Measurements from ENCODE around the gene SVEP1. TPM values are rescaled to one million over a fixed set of nuclear protein-coding genes. Genes with fewer than 3 reads are reported as not detected.
"Not testable (repeated sequence)": the region's sequence is repeated elsewhere in the genome, so short reads cannot be mapped to it uniquely, and the experiment has no call there.

SVEP1 gene
- total RNA-seq, 1 donor from 2014 or later: 7.9 TPM

- Mint-ChIP-seq H3K4me1 (ENCODE audit: unreplicated experiment) (no peaks in the 10 kb centered on the region), H3K9me3 (no peaks in the 10 kb centered on the region), H3K27ac (no peak overlapping the region), H3K36me3 (no peaks in the 10 kb centered on the region), H3K4me3 (no peak overlapping the region), H3K27me3 (peaks cover 5% of the 10 kb centered on the region)
- TF ChIP-seq, protein P1, sequence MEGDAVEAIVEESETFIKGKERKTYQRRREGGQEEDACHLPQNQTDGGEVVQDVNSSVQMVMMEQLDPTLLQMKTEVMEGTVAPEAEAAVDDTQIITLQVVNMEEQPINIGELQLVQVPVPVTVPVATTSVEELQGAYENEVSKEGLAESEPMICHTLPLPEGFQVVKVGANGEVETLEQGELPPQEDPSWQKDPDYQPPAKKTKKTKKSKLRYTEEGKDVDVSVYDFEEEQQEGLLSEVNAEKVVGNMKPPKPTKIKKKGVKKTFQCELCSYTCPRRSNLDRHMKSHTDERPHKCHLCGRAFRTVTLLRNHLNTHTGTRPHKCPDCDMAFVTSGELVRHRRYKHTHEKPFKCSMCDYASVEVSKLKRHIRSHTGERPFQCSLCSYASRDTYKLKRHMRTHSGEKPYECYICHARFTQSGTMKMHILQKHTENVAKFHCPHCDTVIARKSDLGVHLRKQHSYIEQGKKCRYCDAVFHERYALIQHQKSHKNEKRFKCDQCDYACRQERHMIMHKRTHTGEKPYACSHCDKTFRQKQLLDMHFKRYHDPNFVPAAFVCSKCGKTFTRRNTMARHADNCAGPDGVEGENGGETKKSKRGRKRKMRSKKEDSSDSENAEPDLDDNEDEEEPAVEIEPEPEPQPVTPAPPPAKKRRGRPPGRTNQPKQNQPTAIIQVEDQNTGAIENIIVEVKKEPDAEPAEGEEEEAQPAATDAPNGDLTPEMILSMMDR (conservative IDR thresholded peaks at IDR 0.05): no peak
- no peak for DNase-seq (ENCODE audit: extremely low spot score, unreplicated experiment)
Measured at GRCh38 chr9:110370315-110370714, 209.2 kb downstream of the SVEP1 start.

- no peaks in the 10 kb centered on the region for H3K4me1 Mint-ChIP-seq (ENCODE audit: unreplicated experiment)
- DNase-seq (ENCODE audit: extremely low spot score, unreplicated experiment): no peak
- H3K9me3 Mint-ChIP-seq: no peaks in the 10 kb centered on the region
- H3K27ac Mint-ChIP-seq: no peak overlapping the region
- no peaks in the 10 kb centered on the region for H3K36me3 Mint-ChIP-seq
- TF ChIP-seq, protein P1 (conservative IDR thresholded peaks at IDR 0.05): no peak
- no peak overlapping the region for H3K4me3 Mint-ChIP-seq
- peaks cover 9% of the 10 kb centered on the region for H3K27me3 Mint-ChIP-seq
Measured at GRCh38 chr9:110364451-110364850, 215.1 kb downstream of the SVEP1 start.

DNA sequence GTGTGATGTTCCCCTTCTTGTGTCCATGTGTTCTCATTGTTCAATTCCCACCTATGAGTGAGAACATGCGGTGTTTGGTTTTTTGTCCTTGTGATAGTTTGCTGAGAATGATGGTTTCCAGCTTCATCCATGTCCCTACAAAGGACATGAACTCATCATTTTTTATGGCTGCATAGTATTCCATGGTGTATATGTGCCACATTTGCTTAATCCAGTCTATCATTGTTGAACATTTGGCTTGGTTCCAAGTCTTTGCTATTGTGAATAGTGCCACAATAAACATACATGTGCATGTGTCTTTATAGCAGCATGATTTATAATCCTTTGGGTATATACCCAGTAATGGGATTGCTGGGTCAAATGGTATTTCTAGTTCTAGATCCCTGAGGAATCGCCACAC lies 220.5 kb downstream of the SVEP1 start:
- H3K36me3 Mint-ChIP-seq; H3K27ac Mint-ChIP-seq; H3K27me3 Mint-ChIP-seq; H3K9me3 Mint-ChIP-seq; DNase-seq (ENCODE audit: extremely low spot score, unreplicated experiment); H3K4me3 Mint-ChIP-seq; H3K4me1 Mint-ChIP-seq (ENCODE audit: unreplicated experiment): not testable (repeated sequence)

GRCh38 chr9:110357505-110357904 lies 222.0 kb downstream of the SVEP1 start:
- DNase-seq (ENCODE audit: extremely low spot score, unreplicated experiment): no peak
- H3K27me3 Mint-ChIP-seq: no peaks in the 10 kb centered on the region
- H3K36me3 Mint-ChIP-seq: no peaks in the 10 kb centered on the region
- TF ChIP-seq, protein P1 (conservative IDR thresholded peaks at IDR 0.05): no peak
- H3K4me1 Mint-ChIP-seq (ENCODE audit: unreplicated experiment): peaks cover 4% of the 10 kb centered on the region
- peaks cover 5% of the 10 kb centered on the region for H3K9me3 Mint-ChIP-seq
- H3K27ac Mint-ChIP-seq: peak overlapping the region; percentile 89
- peak overlapping the region; percentile 52 for H3K4me3 Mint-ChIP-seq

- no peak for DNase-seq (ENCODE audit: extremely low spot score, unreplicated experiment)
- H3K4me3 Mint-ChIP-seq: no peak overlapping the region
- H3K9me3 Mint-ChIP-seq: peaks cover 5% of the 10 kb centered on the region
- no peaks in the 10 kb centered on the region for H3K27me3 Mint-ChIP-seq
- no peaks in the 10 kb centered on the region for H3K36me3 Mint-ChIP-seq
- H3K4me1 Mint-ChIP-seq (ENCODE audit: unreplicated experiment): peaks cover 4% of the 10 kb centered on the region
- peak overlapping the region; percentile 89 for H3K27ac Mint-ChIP-seq
- TF ChIP-seq, protein P1 (conservative IDR thresholded peaks at IDR 0.05): no peak
Measured at GRCh38 chr9:110356639-110357395, 222.7 kb downstream of the SVEP1 start.

DNA sequence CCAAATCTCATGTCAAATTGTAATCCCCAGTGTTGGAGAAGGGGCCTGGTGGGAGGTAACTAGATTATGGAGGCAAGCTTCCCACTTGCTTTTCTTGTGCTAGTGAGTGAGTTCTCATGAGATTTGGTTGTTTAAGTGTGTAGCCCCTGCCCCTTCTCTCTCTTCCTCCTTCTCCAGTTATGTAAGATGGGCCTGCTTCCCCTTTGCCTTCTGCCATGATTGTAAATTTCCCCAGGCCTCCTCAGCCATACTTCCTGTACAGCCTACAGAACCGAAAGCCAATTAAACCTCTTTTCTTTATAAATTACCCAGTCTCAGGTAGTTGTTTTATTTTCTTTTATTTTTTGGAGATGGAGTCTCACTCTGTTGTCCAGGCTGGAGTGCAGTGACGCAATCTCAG lies 223.6 kb downstream of the SVEP1 start:
- TF ChIP-seq, protein P1 (conservative IDR thresholded peaks at IDR 0.05): no peak
- Mint-ChIP-seq H3K27ac (no peak overlapping the region), H3K36me3 (no peaks in the 10 kb centered on the region), H3K4me1 (ENCODE audit: unreplicated experiment) (peaks cover 8% of the 10 kb centered on the region), H3K9me3 (peaks cover 5% of the 10 kb centered on the region), H3K4me3 (no peak overlapping the region), H3K27me3 (no peaks in the 10 kb centered on the region)
- no peak for DNase-seq (ENCODE audit: extremely low spot score, unreplicated experiment)

All from type B pancreatic cell (in vitro differentiated cells).